Upper lobe of right lung (tissue), 1 donor: ENCODE measurements around the gene TVP23C. TPM values are rescaled to one million over a fixed set of nuclear protein-coding genes. Genes with fewer than 3 reads are reported as not detected.
"Not testable (repeated sequence)": the region's sequence is repeated elsewhere in the genome, so short reads cannot be mapped to it uniquely, and the experiment has no call there.

Experiments used
- ATAC-seq: fragments of 200-7000 bp; cut with Tn5 transposase; one replicate; pipeline ENCODE4 v1.9.1; 2020; ENCODE audit warnings: mild to moderate bottlenecking, moderate library complexity
- DNase-seq: peaks from one replicate; pipeline ENCODE4 v3.0.0-alpha.2; 2020
- H3K27ac ChIP-seq: fragments of 200-600 bp; one replicate; pipeline ENCODE4 v1.8.0; 2022
- H3K27me3 ChIP-seq: fragments of 200-600 bp; one replicate; pipeline ENCODE4 v1.8.0; 2022; ENCODE audit warnings: mild to moderate bottlenecking
- H3K36me3 ChIP-seq: fragments of 200-600 bp; one replicate; pipeline ENCODE4 v1.8.0; 2022
- H3K4me1 ChIP-seq: fragments of 200-600 bp; one replicate; pipeline ENCODE4 v1.8.0; 2022
- H3K4me3 ChIP-seq: fragments of 200-600 bp; one replicate; pipeline ENCODE4 v1.8.0; 2022; ENCODE audit warnings: mild to moderate bottlenecking
- H3K9me3 ChIP-seq: fragments of 200-600 bp; one replicate; pipeline ENCODE4 v1.8.0; 2022
- intact Hi-C: fragments of 100-400 bp; cut with DNase I; formaldehyde crosslinking; loops from one replicate; pipeline ENCODE4 v1.11.0; 2022
- total RNA-seq: library from RNA; stranded (reverse); fragmentation: NEBNext Ultra II Directional; extraction: Animal tissue kit (Norgen Biotek cat#: 25700); gene quantifications from one replicate; pipeline ENCODE4 v1.2.1, GENCODE V29; 2021
- TF ChIP-seq, protein P1 (sequence below): fragments of 200-600 bp; IDR thresholded peaks from one replicate; pipeline ENCODE4 v1.8.0; 2022; ENCODE audit warnings: antibody characterized with exemption
- donor health status: DM: no; HTN: yes; CAD: no; lungs with severe emphysema.

Gene TVP23C
- total RNA-seq, 1 donor from 2014 or later = 18.4 TPM

DNA sequence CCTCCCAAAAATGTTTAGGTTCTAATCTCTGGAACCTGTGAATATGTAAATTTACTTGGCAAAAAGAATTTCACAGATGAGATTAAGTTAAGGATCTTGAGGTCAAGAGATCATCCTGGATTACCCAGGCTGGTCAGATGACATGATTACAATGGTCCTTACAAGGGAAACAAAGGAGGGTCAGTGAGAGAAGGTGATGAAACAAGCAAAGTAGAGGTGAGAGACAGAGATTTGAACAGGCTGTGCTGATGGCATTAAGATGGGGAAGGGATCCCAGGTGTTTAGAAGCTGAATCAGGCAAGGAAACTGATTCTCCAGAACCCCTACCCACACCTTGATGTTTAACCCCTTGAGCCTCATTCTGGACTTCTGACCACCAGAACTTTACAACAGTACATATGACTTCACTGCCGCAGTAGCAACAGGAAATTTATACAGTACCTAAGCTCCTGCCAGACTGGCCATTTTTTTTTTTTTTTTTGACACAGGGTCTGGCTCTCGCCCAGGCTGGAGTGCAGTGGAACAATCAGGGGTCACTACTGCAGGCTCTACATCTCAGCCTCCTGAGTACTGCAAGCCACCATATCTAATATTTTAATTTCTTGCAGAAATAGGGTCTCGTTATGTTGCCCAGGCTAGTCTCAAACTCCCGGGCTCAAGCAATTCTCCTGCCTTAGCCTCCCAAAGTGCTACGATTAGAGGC lies 4.7 kb downstream of the TVP23C start:
- ATAC-seq, H3K4me1 ChIP-seq, H3K36me3 ChIP-seq, H3K27ac ChIP-seq, intact Hi-C loops, H3K9me3 ChIP-seq, DNase-seq, H3K4me3 ChIP-seq, H3K27me3 ChIP-seq: not testable (repeated sequence)

DNA sequence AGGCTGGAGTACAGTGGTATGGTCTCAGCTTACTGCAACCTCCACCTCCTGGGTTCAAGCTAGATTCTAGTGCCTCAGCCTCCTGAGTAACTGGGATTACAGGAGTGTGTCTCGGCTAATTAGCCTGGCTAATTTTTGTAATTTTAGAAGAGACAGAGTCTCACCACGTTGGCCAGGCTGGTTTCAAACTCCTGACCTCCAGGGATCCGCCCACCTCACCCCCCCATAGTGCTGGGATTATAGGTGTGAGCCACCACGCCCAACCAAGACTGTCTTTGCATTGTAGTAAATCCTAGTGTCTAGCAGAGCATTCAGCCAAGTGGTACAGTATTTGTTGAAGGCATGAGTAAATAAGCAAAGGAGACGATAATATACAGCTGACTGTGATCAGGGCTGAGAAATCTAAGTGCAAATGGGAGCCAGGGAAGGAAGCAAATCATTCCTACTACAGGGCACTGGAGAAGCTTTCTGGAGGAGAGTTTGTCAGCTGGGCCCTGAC lies 5.9 kb downstream of the TVP23C start:
- ATAC-seq, DNase-seq, H3K9me3 ChIP-seq, intact Hi-C loops, H3K4me3 ChIP-seq, H3K36me3 ChIP-seq, H3K4me1 ChIP-seq, H3K27ac ChIP-seq, H3K27me3 ChIP-seq: not testable (repeated sequence)

DNA sequence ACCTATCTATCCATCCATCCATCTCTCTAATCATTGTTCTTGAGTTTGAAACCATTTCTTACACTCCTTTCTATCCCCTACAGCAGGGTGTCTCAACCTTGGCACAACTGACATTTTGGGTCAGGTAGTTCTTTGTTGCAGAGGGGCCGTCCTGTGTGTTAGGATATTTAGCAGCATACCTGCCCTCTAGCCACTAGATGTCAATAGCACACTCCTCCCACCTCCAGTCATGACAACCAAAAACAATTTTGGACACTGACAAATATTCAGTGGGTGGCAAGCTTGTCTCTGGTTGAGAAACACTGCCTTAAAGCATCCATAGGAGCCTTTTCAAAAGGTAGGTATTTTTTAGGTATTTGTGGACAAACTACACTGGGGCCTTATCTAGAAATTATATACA lies 10.4 kb downstream of the TVP23C start:
- peak; percentile 53 for ATAC-seq
- H3K4me1 ChIP-seq, H3K36me3 ChIP-seq: not testable (repeated sequence)

DNA sequence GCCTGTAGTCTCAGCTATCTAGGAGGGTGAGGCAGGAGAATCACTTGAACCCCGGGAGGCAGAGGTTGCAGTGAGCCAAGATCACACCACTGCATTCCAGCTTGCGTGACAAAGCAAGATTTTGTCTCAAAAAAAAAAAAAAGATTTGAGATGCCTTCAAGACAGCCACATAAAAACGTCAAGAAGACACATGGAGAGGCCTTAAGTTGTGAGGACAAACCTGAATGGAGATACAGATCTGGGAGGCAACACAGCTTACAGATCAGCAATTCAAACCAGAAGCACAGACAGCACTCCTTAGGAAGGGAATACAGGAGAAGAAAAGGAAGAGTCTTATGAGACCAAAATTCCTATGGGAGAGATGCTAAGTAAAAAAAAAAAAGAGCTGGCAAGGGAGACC lies 13.7 kb downstream of the TVP23C start:
- H3K9me3 ChIP-seq, H3K4me1 ChIP-seq, DNase-seq, ATAC-seq, H3K27ac ChIP-seq, H3K36me3 ChIP-seq, H3K27me3 ChIP-seq, H3K4me3 ChIP-seq, intact Hi-C loops: not testable (repeated sequence)

More for the DNA sequence above, 10.4 kb downstream of the TVP23C start:
- H3K27me3 ChIP-seq, H3K27ac ChIP-seq, H3K9me3 ChIP-seq, intact Hi-C loops, DNase-seq, H3K4me3 ChIP-seq: not testable (repeated sequence)

DNA sequence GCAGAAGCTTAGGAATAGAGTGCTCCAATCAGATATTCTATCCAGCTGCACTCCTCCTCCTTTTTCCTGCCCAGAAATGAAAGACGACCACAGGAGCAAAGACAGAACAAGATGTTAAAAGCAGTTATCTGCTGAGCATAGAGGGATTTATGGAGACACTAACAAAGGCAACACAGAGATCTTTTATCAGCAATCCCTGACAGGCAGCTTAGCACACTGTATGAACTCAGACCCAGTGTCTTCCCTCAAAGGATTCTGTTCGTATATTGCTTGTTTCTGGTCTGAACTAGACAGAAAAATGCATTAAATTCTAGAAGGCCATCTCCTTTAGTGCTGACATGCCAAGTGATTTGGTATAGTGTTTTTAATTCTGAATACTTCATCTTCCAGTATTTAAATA lies 16.7 kb downstream of the TVP23C start:
- H3K27ac ChIP-seq, H3K4me3 ChIP-seq, H3K4me1 ChIP-seq, H3K36me3 ChIP-seq, intact Hi-C loops, ATAC-seq, H3K9me3 ChIP-seq, DNase-seq, H3K27me3 ChIP-seq: not testable (repeated sequence)

DNA sequence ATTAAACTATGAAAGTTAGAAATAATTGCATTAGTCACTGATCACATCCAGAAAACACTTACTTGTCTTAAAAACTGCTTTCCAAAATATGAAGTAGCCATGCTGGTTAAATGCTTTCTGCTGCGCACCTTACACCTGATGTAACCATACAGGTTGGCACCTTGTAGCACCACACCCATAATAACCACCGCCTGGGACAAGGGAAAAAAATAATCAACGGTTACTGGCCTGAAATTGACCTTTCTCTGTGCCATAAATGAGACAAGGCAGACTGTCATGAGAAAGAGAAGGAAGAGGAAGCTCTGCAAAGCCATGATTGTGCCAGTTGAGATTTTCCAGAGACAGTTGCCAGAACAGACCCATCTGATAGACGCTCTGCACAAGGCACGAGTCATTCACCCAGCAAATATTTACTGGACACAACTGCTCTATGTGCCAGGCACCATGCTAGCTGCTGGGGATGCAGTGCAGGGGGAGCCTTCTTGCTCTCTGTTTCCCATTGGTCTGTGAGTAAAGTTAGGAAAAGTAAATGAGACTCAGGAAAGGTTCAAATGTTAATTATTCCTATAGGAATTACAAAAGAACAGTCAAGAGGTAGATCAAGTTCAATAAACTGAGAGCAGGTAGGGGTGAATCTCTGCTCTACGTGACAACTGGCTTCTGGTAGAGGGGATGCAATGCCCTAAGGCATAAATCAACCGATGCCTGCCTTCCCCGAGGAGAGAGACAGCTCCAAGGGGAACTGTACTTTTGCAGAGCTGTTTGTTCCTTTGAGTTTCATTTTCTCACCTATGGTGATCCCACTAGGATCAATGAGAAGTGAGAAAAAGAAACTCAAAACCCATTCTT lies 22.7 kb downstream of the TVP23C start:
- H3K4me1 ChIP-seq, DNase-seq, H3K27me3 ChIP-seq, H3K4me3 ChIP-seq, H3K27ac ChIP-seq, intact Hi-C loops, ATAC-seq, H3K9me3 ChIP-seq: not testable (repeated sequence)
- H3K36me3 ChIP-seq = peaks cover 16% of the 10 kb centered on the region

DNA sequence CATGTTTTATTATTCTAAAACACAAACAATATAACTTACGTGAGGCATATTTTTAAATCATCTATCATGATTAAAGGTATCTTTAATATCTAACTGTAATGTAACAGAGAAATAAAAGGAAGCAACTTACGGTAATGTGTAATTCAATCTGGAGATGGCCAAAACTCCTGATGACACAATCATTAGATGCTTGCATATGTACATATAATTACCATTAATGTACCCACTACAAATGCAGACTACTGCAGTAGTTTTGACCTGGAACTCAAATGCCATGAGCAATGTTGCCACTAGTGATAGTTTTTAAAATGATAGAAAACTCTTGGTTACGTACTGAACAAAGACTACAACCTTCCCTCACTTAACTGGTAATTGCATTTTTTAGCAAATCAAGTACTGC lies 30.2 kb downstream of the TVP23C start:
- H3K36me3 ChIP-seq, H3K4me1 ChIP-seq, H3K27ac ChIP-seq, DNase-seq, H3K27me3 ChIP-seq, H3K4me3 ChIP-seq, H3K9me3 ChIP-seq, ATAC-seq, intact Hi-C loops: not testable (repeated sequence)

DNA sequence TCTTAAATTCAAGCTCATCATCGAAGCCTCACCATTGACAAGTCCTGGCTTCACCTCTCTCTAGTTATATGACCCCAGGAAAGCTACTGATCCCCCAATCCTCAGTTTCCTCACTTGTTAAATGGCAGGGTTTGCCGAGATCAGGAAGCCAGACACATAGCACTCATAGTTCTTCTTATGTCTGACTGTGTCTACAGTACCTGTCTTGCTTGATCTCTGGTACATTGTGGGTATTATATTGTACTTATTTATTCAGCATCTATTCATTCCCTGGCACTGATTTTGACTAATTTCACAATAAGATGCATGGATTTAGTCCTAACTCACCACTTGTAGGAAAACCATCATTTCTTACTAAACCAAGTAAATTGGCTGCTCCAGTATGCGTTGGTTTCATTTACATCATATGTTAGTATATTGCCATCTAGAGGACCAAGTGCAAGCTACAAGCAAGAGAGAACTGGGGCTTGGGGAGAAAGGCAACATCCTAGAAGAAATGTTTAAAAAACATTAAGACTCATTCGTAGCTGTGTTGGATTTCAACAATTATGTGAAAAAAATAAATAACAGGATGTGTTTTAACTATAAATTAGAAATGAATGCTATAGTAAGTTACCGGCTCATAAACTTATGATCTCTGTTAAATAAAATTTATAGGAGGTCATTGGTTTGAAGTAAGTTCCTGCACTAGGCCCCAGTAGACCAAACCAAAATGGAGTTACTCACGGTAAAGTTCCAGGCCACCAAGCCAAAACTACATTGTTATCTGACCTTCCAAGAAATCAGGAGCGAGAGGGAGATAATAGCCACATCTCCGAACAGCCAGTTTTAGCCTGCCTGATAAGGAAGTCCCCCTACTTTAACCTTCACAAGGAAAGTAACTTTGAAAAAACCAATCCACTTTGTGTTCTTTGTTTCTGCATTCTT lies 36.7 kb downstream of the TVP23C start:
- H3K27ac ChIP-seq, intact Hi-C loops, H3K4me1 ChIP-seq, H3K9me3 ChIP-seq, H3K4me3 ChIP-seq, DNase-seq, H3K27me3 ChIP-seq, H3K36me3 ChIP-seq: not testable (repeated sequence)
- ATAC-seq = peak; percentile 84
- TF ChIP-seq, protein P1, sequence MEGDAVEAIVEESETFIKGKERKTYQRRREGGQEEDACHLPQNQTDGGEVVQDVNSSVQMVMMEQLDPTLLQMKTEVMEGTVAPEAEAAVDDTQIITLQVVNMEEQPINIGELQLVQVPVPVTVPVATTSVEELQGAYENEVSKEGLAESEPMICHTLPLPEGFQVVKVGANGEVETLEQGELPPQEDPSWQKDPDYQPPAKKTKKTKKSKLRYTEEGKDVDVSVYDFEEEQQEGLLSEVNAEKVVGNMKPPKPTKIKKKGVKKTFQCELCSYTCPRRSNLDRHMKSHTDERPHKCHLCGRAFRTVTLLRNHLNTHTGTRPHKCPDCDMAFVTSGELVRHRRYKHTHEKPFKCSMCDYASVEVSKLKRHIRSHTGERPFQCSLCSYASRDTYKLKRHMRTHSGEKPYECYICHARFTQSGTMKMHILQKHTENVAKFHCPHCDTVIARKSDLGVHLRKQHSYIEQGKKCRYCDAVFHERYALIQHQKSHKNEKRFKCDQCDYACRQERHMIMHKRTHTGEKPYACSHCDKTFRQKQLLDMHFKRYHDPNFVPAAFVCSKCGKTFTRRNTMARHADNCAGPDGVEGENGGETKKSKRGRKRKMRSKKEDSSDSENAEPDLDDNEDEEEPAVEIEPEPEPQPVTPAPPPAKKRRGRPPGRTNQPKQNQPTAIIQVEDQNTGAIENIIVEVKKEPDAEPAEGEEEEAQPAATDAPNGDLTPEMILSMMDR = peak; percentile 69

DNA sequence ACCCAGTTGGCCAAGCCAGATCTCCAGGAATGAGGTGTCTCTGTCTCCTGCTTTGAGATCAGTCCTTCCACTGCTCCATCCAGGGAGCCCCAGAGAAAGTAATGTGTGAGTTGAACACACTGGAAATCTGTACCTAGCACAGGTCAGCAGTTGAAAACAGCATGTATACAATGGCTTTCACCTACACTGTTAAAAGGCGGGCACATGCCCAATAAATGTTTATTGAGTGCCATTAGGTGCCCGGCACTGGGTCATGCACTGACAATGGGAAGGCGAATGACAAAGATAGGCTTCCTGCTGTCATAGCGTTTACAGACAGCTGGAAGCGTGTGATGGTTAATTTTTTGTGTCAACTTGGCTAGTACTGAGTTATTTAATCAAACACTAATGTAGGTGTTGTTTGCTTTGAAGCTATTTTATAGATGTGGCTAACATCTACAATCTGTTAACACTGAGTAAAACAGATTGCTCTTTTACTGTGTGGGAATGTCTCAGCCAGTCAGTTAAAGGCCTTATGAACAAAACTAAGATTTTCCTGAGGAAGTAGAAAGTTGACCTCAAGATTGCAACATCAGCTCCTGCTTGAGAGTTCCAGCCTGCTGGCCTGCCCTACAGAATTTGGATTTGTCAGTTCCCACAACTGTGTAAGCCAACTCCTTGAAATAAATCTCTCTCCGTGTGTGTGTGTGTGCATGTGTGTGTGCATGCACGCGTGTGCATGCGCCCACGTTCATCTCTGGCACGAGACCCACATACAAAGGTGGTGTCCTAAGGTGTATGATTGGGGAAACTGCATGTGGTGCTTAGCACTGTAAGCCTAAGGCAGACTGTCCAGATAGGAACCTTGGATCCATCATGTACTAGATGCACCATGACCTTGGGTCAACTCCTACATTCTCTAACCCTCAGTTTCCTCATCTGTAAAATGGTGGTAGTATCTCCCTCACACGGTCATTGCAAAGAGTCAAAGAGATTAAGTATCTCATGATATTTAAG lies 38.0 kb downstream of the TVP23C start:
- H3K9me3 ChIP-seq, H3K36me3 ChIP-seq, H3K4me3 ChIP-seq, H3K27me3 ChIP-seq, DNase-seq, intact Hi-C loops, H3K4me1 ChIP-seq: not testable (repeated sequence)
- ATAC-seq = peak; percentile 88
- H3K27ac ChIP-seq = peak overlapping the region; percentile 17
